ENCODE data around the gene SCARF1. TPM values are rescaled to one million over a fixed set of nuclear protein-coding genes. Genes with fewer than 3 reads are reported as not detected.
A peak's percentile ranks its signal among the peaks of the same experiment; 100 is the strongest.

The SCARF1 gene
- total RNA-seq, 2 donors from 2014 or later = 1.9 to 2.5 TPM

- no peak overlapping the region for H3K27ac Mint-ChIP-seq
- H3K27me3 Mint-ChIP-seq (ENCODE audit: low read depth) = no peaks in the 10 kb centered on the region
- peaks cover 15% of the 10 kb centered on the region for H3K4me1 Mint-ChIP-seq (ENCODE audit: low read depth)
- no peak overlapping the region for H3K4me3 Mint-ChIP-seq
- no peaks in the 10 kb centered on the region for H3K36me3 Mint-ChIP-seq (ENCODE audit: insufficient read depth in 2 of 2)
- ATAC-seq (replicated peaks in 1 of 2) = no peak
- no peak for DNase-seq
- no peaks in the 10 kb centered on the region for H3K9me3 Mint-ChIP-seq
Observed at GRCh38 chr17:1612400-1612799, 33.1 kb downstream of the SCARF1 start.

DNA sequence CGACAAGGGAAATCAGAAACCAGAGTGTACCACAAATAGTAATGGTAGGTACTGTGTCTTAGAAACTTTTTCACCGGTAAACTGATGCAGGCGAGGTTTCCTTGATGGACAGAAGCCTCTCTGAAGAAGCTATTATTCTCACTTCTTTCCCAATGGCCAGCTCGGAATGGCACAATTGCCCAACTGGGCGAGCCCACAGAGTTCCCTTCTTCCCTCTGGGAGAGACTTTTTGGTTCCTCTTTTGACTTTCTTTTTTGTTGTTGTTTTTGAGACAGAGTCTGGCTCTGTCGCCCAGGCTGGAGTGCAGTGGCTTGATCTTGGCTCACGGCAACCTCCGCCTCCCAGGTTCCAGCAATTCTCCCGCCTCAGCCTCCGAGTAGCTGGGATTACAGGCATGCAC lies 33.8 kb downstream of the SCARF1 start:
- no peaks in the 10 kb centered on the region for H3K36me3 Mint-ChIP-seq (ENCODE audit: insufficient read depth in 2 of 2)
- no peaks in the 10 kb centered on the region for H3K9me3 Mint-ChIP-seq
- no peak overlapping the region for H3K27ac Mint-ChIP-seq
- DNase-seq = no peak
- no peak for ATAC-seq (replicated peaks in 1 of 2)
- H3K4me1 Mint-ChIP-seq (ENCODE audit: low read depth) = peaks cover 22% of the 10 kb centered on the region
- no peaks in the 10 kb centered on the region for H3K27me3 Mint-ChIP-seq (ENCODE audit: low read depth)
- H3K4me3 Mint-ChIP-seq = no peak overlapping the region

- no peaks in the 10 kb centered on the region for H3K9me3 Mint-ChIP-seq
- DNase-seq (no peak), ATAC-seq (replicated peaks in 1 of 2) (no peak)
- H3K4me3 Mint-ChIP-seq = no peak overlapping the region
- no peaks in the 10 kb centered on the region for H3K36me3 Mint-ChIP-seq (ENCODE audit: insufficient read depth in 2 of 2)
- no peak overlapping the region for H3K27ac Mint-ChIP-seq
- H3K27me3 Mint-ChIP-seq (ENCODE audit: low read depth) = no peaks in the 10 kb centered on the region
- H3K4me1 Mint-ChIP-seq (ENCODE audit: low read depth) = peaks cover 41% of the 10 kb centered on the region
Observed at GRCh38 chr17:1608676-1609075, 36.9 kb downstream of the SCARF1 start.

DNA sequence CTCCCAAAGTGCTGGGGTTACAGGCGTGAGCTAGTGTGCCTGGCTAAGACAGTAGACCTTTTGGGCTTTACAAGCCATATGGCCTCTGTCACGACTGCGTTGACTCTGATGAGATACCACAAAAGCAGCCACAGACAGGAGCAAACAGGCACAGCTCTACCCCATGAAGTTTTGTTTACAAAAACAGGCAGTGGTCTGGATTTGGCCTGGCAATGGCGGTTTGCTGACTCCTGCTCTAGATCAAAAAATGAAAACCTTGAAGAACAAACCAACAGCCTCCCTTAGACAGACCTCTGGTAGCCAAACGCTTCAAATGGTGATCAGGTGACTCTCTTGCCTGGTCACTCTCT lies 37.6 kb downstream of the SCARF1 start:
- Mint-ChIP-seq H3K27me3 (ENCODE audit: low read depth) (no peaks in the 10 kb centered on the region), H3K4me1 (ENCODE audit: low read depth) (peaks cover 41% of the 10 kb centered on the region)
- peak in 1 of 2 donors; percentile 11 for DNase-seq

GRCh38 chr17:1606352-1606985 lies 39.1 kb downstream of the SCARF1 start:
- H3K27ac Mint-ChIP-seq = no peak overlapping the region
- H3K4me3 Mint-ChIP-seq = peak overlapping the region; percentile 46 to 75
- no peak for ATAC-seq (replicated peaks in 1 of 2)
- peaks cover 3 to 4% of the 10 kb centered on the region in 2 donors for H3K36me3 Mint-ChIP-seq (ENCODE audit: insufficient read depth in 2 of 2)
- peaks cover 41% of the 10 kb centered on the region for H3K4me1 Mint-ChIP-seq (ENCODE audit: low read depth)
- DNase-seq = peak; percentile 43 to 59
- H3K27me3 Mint-ChIP-seq (ENCODE audit: low read depth) = no peaks in the 10 kb centered on the region
- H3K9me3 Mint-ChIP-seq = peaks cover 3 to 5% of the 10 kb centered on the region in 2 donors

More for the DNA sequence above, 37.6 kb downstream of the SCARF1 start:
- Mint-ChIP-seq H3K36me3 (ENCODE audit: insufficient read depth in 2 of 2) (no peaks in the 10 kb centered on the region), H3K9me3 (no peaks in the 10 kb centered on the region), H3K4me3 (peak overlapping the region; percentile 49 to 56), H3K27ac (peak overlapping the region; percentile 78)
- peak; percentile 8 to 14 for ATAC-seq (replicated peaks in 1 of 2)

DNA sequence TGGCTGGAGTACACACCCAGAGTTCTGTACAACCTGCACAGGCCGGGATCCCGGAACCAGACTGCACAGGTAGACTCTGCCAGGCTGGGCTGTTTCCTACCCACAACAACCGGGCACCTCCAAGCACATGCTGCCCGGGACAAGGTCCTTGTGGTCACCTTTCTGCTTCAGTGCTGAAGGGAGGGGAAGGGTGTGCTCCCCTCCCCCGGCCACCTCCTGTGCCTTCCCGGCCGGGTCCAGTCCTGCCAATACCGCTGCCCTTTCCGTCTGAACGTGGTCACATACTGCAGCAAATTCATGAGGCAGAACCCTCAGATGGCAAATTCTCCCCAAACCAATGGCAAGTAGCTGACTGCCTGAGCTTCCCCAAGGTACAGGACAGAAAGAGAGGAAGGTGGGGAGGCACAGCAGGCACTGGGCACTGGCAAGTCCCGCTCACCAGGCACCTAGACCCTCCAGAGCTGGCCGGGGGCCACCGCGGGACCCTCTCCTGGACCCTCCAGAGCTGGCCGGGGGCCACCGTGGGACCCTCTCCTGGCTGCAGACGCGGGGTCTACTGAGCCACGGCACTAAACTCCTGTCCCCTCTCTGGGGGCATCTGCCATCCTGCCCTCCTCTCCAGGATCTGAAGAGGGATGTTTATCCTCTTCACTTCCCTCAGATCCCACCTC lies 39.7 kb downstream of the SCARF1 start:
- Mint-ChIP-seq H3K27me3 (ENCODE audit: low read depth) (no peaks in the 10 kb centered on the region), H3K4me3 (peak overlapping the region; percentile 46 to 75), H3K36me3 (ENCODE audit: insufficient read depth in 2 of 2) (peaks cover 3 to 5% of the 10 kb centered on the region in 2 donors), H3K9me3 (peaks cover 3 to 6% of the 10 kb centered on the region in 2 donors), H3K27ac (no peak overlapping the region), H3K4me1 (ENCODE audit: low read depth) (peaks cover 41% of the 10 kb centered on the region)
- ATAC-seq (replicated peaks in 1 of 2) = no peak
- no peak for DNase-seq

DNA sequence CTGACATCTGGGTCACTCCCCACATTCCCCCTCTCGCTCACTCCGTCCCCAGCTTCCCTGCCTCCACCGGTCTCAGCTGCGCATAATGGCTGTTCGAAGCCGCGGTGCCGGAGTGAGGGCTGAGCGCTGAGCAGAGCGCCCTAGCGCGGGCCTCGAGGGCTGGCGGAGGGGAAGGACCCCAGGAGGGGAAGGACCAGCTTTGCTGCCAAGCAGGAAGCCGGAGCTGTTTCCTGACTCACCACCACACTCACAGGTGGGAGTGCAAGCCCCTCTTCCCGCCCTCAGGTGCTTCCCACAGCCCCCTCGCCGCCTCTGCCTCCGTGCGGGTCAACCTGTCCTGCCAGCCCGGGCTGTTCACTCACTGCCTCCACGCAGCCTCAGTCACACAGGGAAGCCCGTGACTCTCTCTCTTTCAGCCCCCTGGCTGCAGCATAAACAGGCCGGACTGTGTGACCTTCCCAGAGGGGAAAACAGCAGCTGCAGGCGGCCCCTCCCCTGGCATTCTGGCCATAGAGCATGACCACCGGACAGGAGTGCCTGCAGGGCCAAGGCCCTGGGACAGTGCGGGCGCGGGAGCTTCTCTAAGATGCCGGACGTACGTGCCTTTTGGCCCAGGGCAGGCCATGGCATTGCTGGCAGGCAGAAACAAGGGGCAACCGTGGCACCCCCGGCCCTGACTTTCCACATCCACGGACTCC lies 40.6 kb downstream of the SCARF1 start:
- Mint-ChIP-seq H3K27me3 (ENCODE audit: low read depth) (no peaks in the 10 kb centered on the region), H3K4me1 (ENCODE audit: low read depth) (peaks cover 41% of the 10 kb centered on the region), H3K4me3 (peak overlapping the region; percentile 10 to 58), H3K9me3 (peaks cover 3 to 6% of the 10 kb centered on the region in 2 donors), H3K36me3 (ENCODE audit: insufficient read depth in 2 of 2) (peaks cover 3 to 5% of the 10 kb centered on the region in 2 donors), H3K27ac (no peak overlapping the region)
- ATAC-seq (replicated peaks in 1 of 2) (no peak), DNase-seq (peak in 1 of 2 donors; percentile 8)

- H3K9me3 Mint-ChIP-seq = peaks cover 3 to 6% of the 10 kb centered on the region in 2 donors
- H3K4me1 Mint-ChIP-seq (ENCODE audit: low read depth) = peaks cover 18% of the 10 kb centered on the region
- no peak overlapping the region for H3K27ac Mint-ChIP-seq
- no peak overlapping the region for H3K4me3 Mint-ChIP-seq
- H3K27me3 Mint-ChIP-seq (ENCODE audit: low read depth) = no peaks in the 10 kb centered on the region
- no peak for ATAC-seq (replicated peaks in 1 of 2)
- peaks cover 3 to 5% of the 10 kb centered on the region in 2 donors for H3K36me3 Mint-ChIP-seq (ENCODE audit: insufficient read depth in 2 of 2)
- DNase-seq = no peak
Observed at GRCh38 chr17:1601571-1601970, 44.0 kb downstream of the SCARF1 start.

GRCh38 chr17:1598399-1599095 lies 47.0 kb downstream of the SCARF1 start:
- Mint-ChIP-seq H3K4me3 (no peak overlapping the region), H3K9me3 (peaks cover 3 to 6% of the 10 kb centered on the region in 2 donors), H3K4me1 (ENCODE audit: low read depth) (peaks cover 1% of the 10 kb centered on the region), H3K27ac (no peak overlapping the region), H3K27me3 (ENCODE audit: low read depth) (no peaks in the 10 kb centered on the region), H3K36me3 (ENCODE audit: insufficient read depth in 2 of 2) (peaks cover 3 to 5% of the 10 kb centered on the region in 2 donors)
- DNase-seq = no peak
- no peak for ATAC-seq (replicated peaks in 1 of 2)

DNA sequence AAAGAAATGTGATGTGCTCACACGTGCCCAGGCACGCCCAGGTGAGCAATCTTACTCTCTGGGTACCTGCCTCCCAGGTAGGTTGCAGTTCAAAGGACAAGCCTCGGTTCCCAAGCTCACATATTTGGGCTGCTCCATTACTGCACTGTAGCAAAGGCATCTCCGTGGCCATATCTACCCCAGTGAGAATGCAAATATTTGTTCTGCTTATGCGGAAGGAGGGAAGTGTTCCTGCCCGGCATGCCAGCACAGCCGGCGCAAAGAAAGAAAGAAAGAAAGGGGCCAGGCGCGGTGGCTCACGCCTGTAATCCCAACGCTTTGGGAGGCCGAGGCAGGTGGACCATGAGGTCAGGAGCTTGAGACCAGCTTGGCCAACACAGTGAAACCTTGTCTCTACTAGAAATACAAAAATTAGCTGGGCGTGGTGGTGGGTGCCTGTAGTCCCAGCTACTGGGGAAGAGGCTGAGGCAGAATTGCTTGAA lies 47.6 kb downstream of the SCARF1 start:
- Mint-ChIP-seq H3K27ac (no peak overlapping the region), H3K27me3 (ENCODE audit: low read depth) (no peaks in the 10 kb centered on the region), H3K36me3 (ENCODE audit: insufficient read depth in 2 of 2) (peaks cover 3 to 5% of the 10 kb centered on the region in 2 donors), H3K4me1 (ENCODE audit: low read depth) (peaks cover 8% of the 10 kb centered on the region), H3K4me3 (no peak overlapping the region), H3K9me3 (peaks cover 3 to 6% of the 10 kb centered on the region in 2 donors)
- DNase-seq = no peak
- no peak for ATAC-seq (replicated peaks in 1 of 2)

- no peak overlapping the region for H3K4me3 Mint-ChIP-seq
- H3K9me3 Mint-ChIP-seq = no peaks in the 10 kb centered on the region
- DNase-seq (no peak), ATAC-seq (replicated peaks in 1 of 2) (no peak)
- H3K27ac Mint-ChIP-seq = no peak overlapping the region
- H3K4me1 Mint-ChIP-seq (ENCODE audit: low read depth) = peaks cover 14% of the 10 kb centered on the region
- H3K27me3 Mint-ChIP-seq (ENCODE audit: low read depth) = no peaks in the 10 kb centered on the region
- H3K36me3 Mint-ChIP-seq (ENCODE audit: insufficient read depth in 2 of 2) = no peaks in the 10 kb centered on the region
Observed at GRCh38 chr17:1593630-1593931, 52.0 kb downstream of the SCARF1 start.

DNA sequence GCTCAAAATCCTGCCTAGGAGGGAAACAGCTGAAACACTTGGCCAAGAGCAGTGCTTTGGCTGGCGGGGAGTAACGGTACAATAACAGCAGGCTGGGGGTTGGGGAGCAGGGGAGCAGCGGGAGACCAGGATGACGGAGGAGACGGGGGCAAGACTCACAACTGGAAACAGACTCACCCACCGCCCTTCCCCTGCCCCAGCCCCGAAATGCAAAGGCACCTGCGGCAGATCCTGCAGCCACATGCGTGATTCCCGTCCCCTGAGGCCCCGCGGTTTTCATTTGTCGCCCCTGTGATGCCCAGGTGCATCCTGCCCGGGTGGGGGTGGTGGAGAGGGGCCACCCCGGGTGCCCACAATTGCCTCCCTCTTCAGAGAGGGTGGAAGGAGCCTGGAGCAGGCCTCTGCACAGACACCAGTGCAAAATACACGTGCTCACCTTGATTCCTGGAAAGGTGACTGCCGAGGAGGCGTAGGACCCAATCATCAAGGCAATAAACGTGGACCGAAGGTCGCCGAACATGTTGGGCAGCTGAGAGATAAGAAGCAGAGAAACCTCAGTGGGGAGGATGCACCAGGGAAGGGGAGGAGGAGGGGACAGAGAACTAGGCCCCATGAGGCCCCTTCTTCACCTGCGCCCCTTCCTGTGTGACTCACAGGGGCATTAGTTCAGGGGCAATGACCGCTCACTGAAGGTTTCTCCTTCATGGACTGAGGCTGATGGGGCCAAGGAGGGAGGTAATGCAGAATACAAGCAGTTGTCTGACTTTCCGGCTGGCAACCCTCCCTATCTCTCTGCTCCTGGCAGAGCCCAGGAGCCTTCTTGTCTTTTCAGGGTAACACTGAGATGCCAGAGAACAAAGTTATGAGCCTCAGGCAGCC lies 52.5 kb downstream of the SCARF1 start:
- Mint-ChIP-seq H3K27me3 (ENCODE audit: low read depth) (no peaks in the 10 kb centered on the region), H3K27ac (no peak overlapping the region), H3K9me3 (no peaks in the 10 kb centered on the region), H3K36me3 (ENCODE audit: insufficient read depth in 2 of 2) (no peaks in the 10 kb centered on the region), H3K4me1 (ENCODE audit: low read depth) (peaks cover 14% of the 10 kb centered on the region), H3K4me3 (peak overlapping the region in 1 of 2 donors; percentile 74)
- ATAC-seq (replicated peaks in 1 of 2) (peak; percentile 49 to 59), DNase-seq (no peak)

All from activated T-cell treated with anti-CD3 and anti-CD28 coated beads, Interleukin-2, amount 50 U/mL, for 72 hours (primary cell).